GM23338 (cell line): Measurements from ENCODE around the gene IL12A. TPM values are rescaled to one million over a fixed set of nuclear protein-coding genes. Genes with fewer than 3 reads are reported as not detected.

ENCODE experiments used
- ATAC-seq: fragments of 200-7000 bp; cut with Tn5 transposase; 3 replicates; pipeline ENCODE4 v1.9.1; 2020
- DNase-seq: peaks from one replicate; pipeline ENCODE4 v3.0.0-alpha.2; 2015; ENCODE audit warnings: low spot score
- H2AFZ ChIP-seq: fragments of 200-600 bp; sonication (generic); 2 replicates; pipeline ENCODE4 v1.8.0; 2016; ENCODE audit warnings: antibody characterized with exemption, mild to moderate bottlenecking, moderate library complexity
- H3F3A ChIP-seq: fragments of 200-600 bp; sonication (generic); replicated peaks from 2 replicates; pipeline ENCODE4 v1.8.0; 2017; ENCODE audit warnings: antibody characterized with exemption, mixed run types, low read depth
- H3K27ac ChIP-seq: fragments of 200-600 bp; sonication (generic); 2 replicates; pipeline ENCODE4 v1.6.1; 2016; ENCODE audit warnings: low read depth
- H3K27me3 ChIP-seq: fragments of 200-600 bp; sonication (generic); 2 replicates; pipeline ENCODE4 v1.8.0; 2016; ENCODE audit warnings: mild to moderate bottlenecking, mixed run types, moderate library complexity; ENCODE audit not compliant: insufficient read depth
- H3K36me3 ChIP-seq: fragments of 200-600 bp; sonication (generic); 2 replicates; pipeline ENCODE4 v1.8.0; 2016; ENCODE audit warnings: mild to moderate bottlenecking; ENCODE audit not compliant: insufficient read depth
- H3K4me1 ChIP-seq: fragments of 200-600 bp; sonication (generic); 2 replicates; pipeline ENCODE4 v1.8.0; 2016; ENCODE audit warnings: mild to moderate bottlenecking, moderate library complexity; ENCODE audit not compliant: insufficient read depth
- H3K4me2 ChIP-seq: fragments of 200-600 bp; sonication (generic); 2 replicates; pipeline ENCODE4 v1.7.1; 2017; ENCODE audit warnings: mixed run types
- H3K4me3 ChIP-seq: fragments of 200-600 bp; sonication (generic); 2 replicates; pipeline ENCODE4 v1.6.1; 2016; ENCODE audit warnings: mixed run types
- H3K79me2 ChIP-seq: fragments of 200-600 bp; sonication (generic); replicated peaks from 2 replicates; pipeline ENCODE4 v1.8.0; 2017; ENCODE audit warnings: mild to moderate bottlenecking; ENCODE audit not compliant: insufficient read depth
- H3K9me2 ChIP-seq: fragments of 200-600 bp; sonication (generic); 2 replicates; pipeline ENCODE4 v1.8.0; 2017; ENCODE audit not compliant: insufficient read depth
- H4K20me1 ChIP-seq: fragments of 200-600 bp; sonication (generic); replicated peaks from 2 replicates; pipeline ENCODE4 v1.8.0; 2017; ENCODE audit warnings: mild to moderate bottlenecking; ENCODE audit not compliant: insufficient read depth
- H3K27ac Mint-ChIP-seq: 2 replicates; pipeline ENCODE4 v1.8.0; 2020; ENCODE audit warnings: inconsistent platforms, mild to moderate bottlenecking, moderate library complexity, mixed read lengths
- H3K27me3 Mint-ChIP-seq: 3 replicates; pipeline ENCODE4 v1.8.0; 2022; ENCODE audit warnings: low read depth, mild to moderate bottlenecking, moderate library complexity, mixed read lengths, inconsistent platforms; ENCODE audit not compliant: insufficient read depth, poor library complexity
- H3K36me3 Mint-ChIP-seq: 3 replicates; pipeline ENCODE4 v1.8.0; 2021; ENCODE audit warnings: low read depth, mild to moderate bottlenecking, inconsistent platforms, moderate library complexity, mixed read lengths
- H3K4me1 Mint-ChIP-seq: 3 replicates; pipeline ENCODE4 v1.8.0; 2020; ENCODE audit warnings: mild to moderate bottlenecking, inconsistent platforms, mixed read lengths
- H3K4me3 Mint-ChIP-seq: 3 replicates; pipeline ENCODE4 v1.8.0; 2021; ENCODE audit warnings: moderate library complexity, mild to moderate bottlenecking, inconsistent platforms, mixed read lengths
- H3K9me3 Mint-ChIP-seq: 3 replicates; pipeline ENCODE4 v1.8.0; 2020; ENCODE audit warnings: moderate library complexity, mild to moderate bottlenecking, inconsistent platforms, mixed read lengths
- CREB1 ChIP-seq: fragments of 250-450 bp; sonication (Bioruptor Pico); IDR thresholded peaks from 2 replicates; pipeline ENCODE4 v1.5.0; 2020; ENCODE audit warnings: low read depth, mild to moderate bottlenecking, moderate library complexity
- CTCF ChIP-seq, 2 experiments: fragments of 200-600 bp in 1 of 2; sonication (generic) in 1 of 2; conservative IDR thresholded peaks; 2 replicates each; pipeline versions ENCODE4 v1.5.1 to v1.6.1; 2016 to 2017; ENCODE audit warnings: antibody characterized with exemption in 2 of 2, low read depth in 2 of 2, mild to moderate bottlenecking in 2 of 2, moderate library complexity in 1 of 2
- ETS1 ChIP-seq: IDR thresholded peaks from 2 replicates; pipeline ENCODE4 v1.6.1; 2016; ENCODE audit warnings: antibody characterized with exemption
- EZH2 ChIP-seq: fragments of 200-600 bp; sonication (generic); IDR thresholded peaks from one replicate; pipeline ENCODE4 v1.8.0; 2017; ENCODE audit warnings: antibody characterized with exemption, mild to moderate bottlenecking, low read depth; ENCODE audit not compliant: unreplicated experiment
- EZH2phosphoT487 ChIP-seq: fragments of 200-600 bp; sonication (generic); IDR thresholded peaks from one replicate; pipeline ENCODE4 v1.8.1; 2018; ENCODE audit warnings: antibody characterized with exemption; ENCODE audit not compliant: unreplicated experiment
- JUNB ChIP-seq: IDR thresholded peaks from one replicate; pipeline ENCODE4 v1.6.1; 2016; ENCODE audit warnings: antibody characterized with exemption; ENCODE audit not compliant: unreplicated experiment
- NANOG ChIP-seq: IDR thresholded peaks from 2 replicates; pipeline ENCODE4 v1.6.1; 2016; ENCODE audit warnings: antibody characterized with exemption, borderline replicate concordance
- POLR2AphosphoS5 ChIP-seq: IDR thresholded peaks from 2 replicates; pipeline ENCODE4 v1.6.1; 2016; ENCODE audit warnings: antibody characterized with exemption, low read depth
- REST ChIP-seq: IDR thresholded peaks from one replicate; pipeline ENCODE4 v1.6.1; 2018; ENCODE audit warnings: antibody characterized with exemption; ENCODE audit not compliant: unreplicated experiment
- STAT1 ChIP-seq: IDR thresholded peaks from one replicate; pipeline ENCODE4 v1.6.1; 2016; ENCODE audit warnings: antibody characterized with exemption; ENCODE audit not compliant: unreplicated experiment
- ZNF114 ChIP-seq: fragments of 250-450 bp; sonication (Bioruptor Pico); IDR thresholded peaks from 2 replicates; pipeline ENCODE4 v1.5.0; 2020; ENCODE audit warnings: mild to moderate bottlenecking, moderate library complexity
- ZNF331 ChIP-seq: fragments of 250-450 bp; sonication (Bioruptor Pico); IDR thresholded peaks from 2 replicates; pipeline ENCODE4 v1.5.0; 2020; ENCODE audit warnings: low read depth, mild to moderate bottlenecking, moderate library complexity
- polyA plus RNA-seq: library from polyadenylated mRNA; unstranded; fragments of >200 nt; fragmentation: Nextera tagmentation; extraction: Ambion mirVana; gene quantifications from 2 replicates; pipeline ENCODE4 v1.2.1, GENCODE V29; 2016
- total RNA-seq: library from RNA; depleted of rRNA; stranded (reverse); fragments of >200 nt; shearing (Covaris generic); gene quantifications from 2 replicates; pipeline ENCODE4 v1.2.3, GENCODE V29; 2014

Gene IL12A
- total and polyA plus RNA-seq, 2 experiments from 2014 or later, result 0.69 to 1.3 TPM

- TF ChIP-seq ZNF331 (CRISPR knock-in tag) (no peak), EZH2 (no peak), EZH2phosphoT487 (no peak), POLR2AphosphoS5 (no peak), ZNF114 (no peak), STAT1 (no peak), CREB1 (no peak), CTCF (conservative IDR thresholded peaks at IDR 0.05; ENCODE audit: low read depth in 2 of 2) (no peak), JUNB (no peak), ETS1 (no peak)
Measured at GRCh38 chr3:159944781-159945180, 43.9 kb upstream of the IL12A start (continued).

- Histone ChIP-seq H3K79me2 (no peaks in the 10 kb centered on the region), H2AFZ (no peak overlapping the region), H3K27me3 (no peaks in the 10 kb centered on the region), H3K4me3 (no peak overlapping the region), H3K36me3 (no peaks in the 10 kb centered on the region), H3K27ac (no peak overlapping the region), H3K4me2 (no peak overlapping the region), H3F3A (no peaks in the 10 kb centered on the region), H4K20me1 (no peaks in the 10 kb centered on the region), H3K4me1 (no peaks in the 10 kb centered on the region), H3K9me2 (no peaks in the 10 kb centered on the region)
- H3K4me1 Mint-ChIP-seq, result no peaks in the 10 kb centered on the region
- DNase-seq (no peak), ATAC-seq (no peak)
- H3K36me3 Mint-ChIP-seq, result no peaks in the 10 kb centered on the region
- peaks cover 5% of the 10 kb centered on the region for H3K27me3 Mint-ChIP-seq
- H3K4me3 Mint-ChIP-seq, result no peak overlapping the region
- no peak overlapping the region for H3K27ac Mint-ChIP-seq
- H3K9me3 Mint-ChIP-seq, result no peaks in the 10 kb centered on the region
- no peak for TF ChIP-seq ZNF114
- no peak for TF ChIP-seq POLR2AphosphoS5
- no peak for TF ChIP-seq ETS1
- no peak for TF ChIP-seq JUNB
- no peak for TF ChIP-seq EZH2
- no peak for TF ChIP-seq CTCF (conservative IDR thresholded peaks at IDR 0.05; ENCODE audit: low read depth in 2 of 2)
- TF ChIP-seq STAT1, result no peak
- no peak for TF ChIP-seq REST
- no peak for TF ChIP-seq EZH2phosphoT487
- TF ChIP-seq CREB1, result no peak
- TF ChIP-seq NANOG, result no peak
- TF ChIP-seq ZNF331 (CRISPR knock-in tag), result no peak
Measured at GRCh38 chr3:159945930-159946329, 42.7 kb upstream of the IL12A start.
